NT2/D1 (cell line): ENCODE data around the gene LGALS12.

Source experiments
- YY1 ChIP-seq: IDR thresholded peaks from 2 replicates; pipeline ENCODE4 v1.6.1; 2011; ENCODE audit not compliant: insufficient read length, insufficient read depth
- ZNF274 ChIP-seq: IDR thresholded peaks from 2 replicates; pipeline ENCODE4 v1.6.1; 2011; ENCODE audit warnings: mild to moderate bottlenecking, low read depth, low read length

DNA sequence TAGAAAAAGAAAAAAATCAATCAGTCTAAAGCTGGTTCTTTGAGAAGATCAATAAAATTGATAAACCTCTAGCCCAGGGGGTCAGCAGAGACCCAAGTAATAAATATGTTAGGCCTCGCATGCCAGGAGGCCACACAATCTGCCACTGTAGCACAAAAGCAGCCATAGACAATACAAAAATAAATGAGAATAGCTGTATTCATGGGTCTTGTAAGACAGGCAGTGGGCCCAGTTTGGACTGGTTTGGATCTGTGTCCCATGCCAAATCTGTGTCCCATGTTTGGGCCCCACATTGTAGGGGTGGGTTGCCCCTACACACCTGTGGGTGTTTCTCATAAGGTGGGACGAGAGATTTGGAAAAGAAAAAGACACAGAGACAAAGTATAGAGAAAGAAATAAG, 24.1 kb downstream of the LGALS12 start:
- no peak for TF ChIP-seq ZNF274
- TF ChIP-seq YY1 = no peak
